HG03521 (cell line): Measurements from ENCODE around the gene SMARCB1.

Experiments
- ATAC-seq: cut with Tn5 transposase; IDR thresholded peaks from one replicate; pipeline ENCODE4 v1.9.1; 2021; ENCODE audit warnings: mild to moderate bottlenecking, moderate library complexity; ENCODE audit not compliant: unreplicated experiment

SMARCB1 gene

GRCh38 chr22:23760056-23760455 lies 26.7 kb upstream of the SMARCB1 start:
- no peak for ATAC-seq

- no peak for ATAC-seq
These were observed 23.8 kb upstream of the SMARCB1 start, which contains the start of gene C22orf15 for GRCh38 chr22:23762842-23763578. C22orf15 (plus strand) TSS chr22:23762990; CDS start chr22:23763307, 317 bp downstream.

GRCh38 chr22:23763579-23763945 lies 23.2 kb upstream of the SMARCB1 start:
- no peak for ATAC-seq

- ATAC-seq = no peak
These were observed 22.8 kb upstream of the SMARCB1 start for GRCh38 chr22:23763954-23764353.

- no peak for ATAC-seq
These were observed 21.6 kb upstream of the SMARCB1 start for GRCh38 chr22:23764899-23765881.

- no peak for ATAC-seq
These were observed 19.5 kb upstream of the SMARCB1 start for GRCh38 chr22:23767303-23767672.

GRCh38 chr22:23767673-23768548 lies 18.9 kb upstream of the SMARCB1 start, which contains the start of gene CHCHD10:
CHCHD10 (minus strand) TSS chr22:23767972; CDS start chr22:23767874, 98 bp downstream.
- peak; percentile 54 for ATAC-seq

GRCh38 chr22:23769321-23769965 lies 17.3 kb upstream of the SMARCB1 start:
- no peak for ATAC-seq

- no peak for ATAC-seq
These were observed 14.5 kb upstream of the SMARCB1 start for GRCh38 chr22:23772315-23772648.

GRCh38 chr22:23772649-23773473 lies 13.9 kb upstream of the SMARCB1 start, which contains the start of gene MMP11:
MMP11 (plus strand) TSS chr22:23772849; CDS start chr22:23772871, 22 bp downstream.
- no peak for ATAC-seq

GRCh38 chr22:23773483-23774113 lies 13.2 kb upstream of the SMARCB1 start:
- ATAC-seq = no peak

GRCh38 chr22:23774114-23774921 lies 12.4 kb upstream of the SMARCB1 start:
- no peak for ATAC-seq

- ATAC-seq = no peak
These were observed 11.8 kb upstream of the SMARCB1 start for GRCh38 chr22:23774922-23775436.

- no peak for ATAC-seq
These were observed 10.9 kb upstream of the SMARCB1 start for GRCh38 chr22:23775779-23776375.

GRCh38 chr22:23777776-23778576 lies 8.8 kb upstream of the SMARCB1 start:
- ATAC-seq = no peak

GRCh38 chr22:23778577-23778900 lies 8.2 kb upstream of the SMARCB1 start:
- ATAC-seq = no peak

- no peak for ATAC-seq
These were observed 7.7 kb upstream of the SMARCB1 start for GRCh38 chr22:23779083-23779482.
